SK-N-SH (cell line): ENCODE measurements around the gene KIF16B. TPM values are rescaled to one million over a fixed set of nuclear protein-coding genes. Genes with fewer than 3 reads are reported as not detected.

ENCODE experiments used
- CTCF ChIA-PET: fragments of 300-600, 350-600 bp; formaldehyde crosslinking; extraction: SDS; loops from one replicate; lab custom pipeline; 2021; lab: Yijun Ruan, JAX
- POLR2A ChIA-PET: fragments of 350-600 bp; sonication (Branson Sonifier 250); formaldehyde crosslinking; extraction: SDS; loops from one replicate; lab custom pipeline; 2020; ENCODE audit warnings: antibody characterized with exemption, inconsistent platforms; lab: Yijun Ruan, JAX
- DNase-seq: peaks from one replicate; pipeline ENCODE4 v3.0.0; 2012
- H2AFZ ChIP-seq: fragments of 200-600 bp; sonication (generic); 2 replicates; pipeline ENCODE4 v1.8.1; 2016; ENCODE audit warnings: antibody characterized with exemption, mild to moderate bottlenecking, low read depth
- H3F3A ChIP-seq: fragments of 200-600 bp; sonication (generic); replicated peaks from 2 replicates; pipeline ENCODE3; 2016; ENCODE audit warnings: antibody characterized with exemption, mild to moderate bottlenecking; ENCODE audit not compliant: insufficient read depth
- H3K27ac ChIP-seq, 2 experiments: fragments of 200-500 bp in 1 of 2; fragments of 200-600 bp in 1 of 2; sonication (Bioruptor generic) in 1 of 2; sonication (generic), shearing (Covaris generic) in 1 of 2; 2 replicates each; pipeline versions ENCODE4 v1.5.1 to v1.6.1; 2014 to 2016; ENCODE audit warnings: low read depth in 2 of 2, inconsistent platforms in 1 of 2, low read length in 1 of 2, mild to moderate bottlenecking in 1 of 2, mixed read lengths in 1 of 2
- H3K27me3 ChIP-seq: fragments of 200-600 bp; sonication (generic), shearing (Covaris generic); 2 replicates; pipeline ENCODE4 v1.6.1; 2016; ENCODE audit warnings: mixed run types; ENCODE audit not compliant: insufficient read depth
- H3K36me3 ChIP-seq, 2 experiments: fragments of 200-500 bp in 1 of 2; fragments of 200-600 bp in 1 of 2; sonication (Bioruptor generic) in 1 of 2; sonication (generic) in 1 of 2; replicated peaks in 1 of 2; 2 replicates each; pipeline versions ENCODE3 to v1.5.1; 2014 to 2016; ENCODE audit warnings: low read length in 1 of 2, mild to moderate bottlenecking in 1 of 2; ENCODE audit not compliant: insufficient read depth in 2 of 2, control insufficient read depth in 1 of 2
- H3K4me1 ChIP-seq, 2 experiments: fragments of 200-500 bp in 1 of 2; fragments of 200-600 bp in 1 of 2; sonication (Bioruptor generic) in 1 of 2; sonication (generic), shearing (Covaris generic) in 1 of 2; 2 replicates each; pipeline versions ENCODE4 v1.5.1 to v1.6.1; 2014 to 2016; ENCODE audit warnings: low read depth in 1 of 2, low read length in 1 of 2, mixed run types in 1 of 2; ENCODE audit not compliant: insufficient read depth in 2 of 2, control insufficient read depth in 1 of 2
- H3K4me2 ChIP-seq: fragments of 200-600 bp; sonication (generic), shearing (Covaris generic); 2 replicates; pipeline ENCODE4 v1.6.1; 2017; ENCODE audit warnings: mixed run types
- H3K4me3 ChIP-seq, 2 experiments: fragments of 200-500 bp in 1 of 2; fragments of 200-600 bp in 1 of 2; sonication (Bioruptor generic) in 1 of 2; sonication (generic), shearing (Covaris generic) in 1 of 2; 2 replicates each; pipeline versions ENCODE4 v1.5.1 to v1.8.1; 2014 to 2016; ENCODE audit warnings: low read depth in 2 of 2, inconsistent platforms in 1 of 2, low read length in 1 of 2, mild to moderate bottlenecking in 1 of 2, mixed read lengths in 1 of 2, moderate library complexity in 1 of 2
- H3K79me2 ChIP-seq: fragments of 200-600 bp; sonication (generic); 2 replicates; pipeline ENCODE4 v1.8.1; 2017; ENCODE audit warnings: mild to moderate bottlenecking; ENCODE audit not compliant: insufficient read depth
- H3K9ac ChIP-seq: fragments of 200-600 bp; sonication (generic); 2 replicates; pipeline ENCODE4 v1.6.1; 2017; ENCODE audit warnings: mixed run types
- H3K9me2 ChIP-seq: fragments of 200-600 bp; sonication (generic); 2 replicates; pipeline ENCODE4 v1.6.1; 2017; ENCODE audit warnings: mixed run types
- H3K9me3 ChIP-seq: fragments of 200-600 bp; sonication (generic); 2 replicates; pipeline ENCODE4 v1.6.1; 2017; ENCODE audit warnings: mixed run types, mild to moderate bottlenecking, moderate library complexity
- H4K20me1 ChIP-seq: fragments of 200-600 bp; sonication (generic); 2 replicates; pipeline ENCODE4 v1.6.1; 2017; ENCODE audit warnings: mild to moderate bottlenecking, mixed run types; ENCODE audit not compliant: insufficient read depth
- ELF1 ChIP-seq: IDR thresholded peaks from 2 replicates; pipeline ENCODE4 v1.4.0; 2012
- EZH2phosphoT487 ChIP-seq: fragments of 200-600 bp; sonication (generic); IDR thresholded peaks from 2 replicates; pipeline ENCODE4 v1.6.1; 2017; ENCODE audit warnings: low read depth, mixed run types, mild to moderate bottlenecking, antibody characterized with exemption, moderate library complexity, borderline replicate concordance
- IRF3 ChIP-seq: fragments of 150-350 bp; IDR thresholded peaks from 2 replicates; pipeline ENCODE4 v1.6.1; 2016; ENCODE audit warnings: mild to moderate bottlenecking, low read depth, low read length
- MAX ChIP-seq: IDR thresholded peaks from 2 replicates; pipeline ENCODE4 v1.4.0; 2012; ENCODE audit warnings: low read depth
- NFIC ChIP-seq: IDR thresholded peaks from 2 replicates; pipeline ENCODE4 v1.4.0; 2012; ENCODE audit warnings: borderline replicate concordance
- PBX3 ChIP-seq: IDR thresholded peaks from 2 replicates; pipeline ENCODE4; 2012
- RCOR1 ChIP-seq: fragments of 150-350 bp; IDR thresholded peaks from 2 replicates; pipeline ENCODE4 v1.6.1; 2017; ENCODE audit warnings: antibody characterized with exemption, low read length
- RFX5 ChIP-seq: IDR thresholded peaks from 2 replicates; pipeline ENCODE4 v1.6.1; 2012; ENCODE audit warnings: mild to moderate bottlenecking, improper control_type of control experiment, low read length
- RXRA ChIP-seq: IDR thresholded peaks from 2 replicates; pipeline ENCODE4 v1.4.0; 2012; ENCODE audit warnings: low read depth, mild to moderate bottlenecking, borderline replicate concordance
- SIN3A ChIP-seq: IDR thresholded peaks from 2 replicates; pipeline ENCODE4 v1.6.1; 2012; ENCODE audit warnings: low read depth, mild to moderate bottlenecking, low read length, moderate library complexity, borderline replicate concordance
- SMC3 ChIP-seq: IDR thresholded peaks from 2 replicates; pipeline ENCODE4 v1.6.1; 2012; ENCODE audit warnings: low read depth, low read length, improper control_type of control experiment
- TCF12 ChIP-seq: IDR thresholded peaks from 2 replicates; pipeline ENCODE4 v1.4.0; 2012
- USF2 ChIP-seq: fragments of 150-350 bp; IDR thresholded peaks from 2 replicates; pipeline ENCODE4 v1.6.1; 2017; ENCODE audit warnings: antibody characterized with exemption, low read length, low read depth, borderline replicate concordance
- ZBTB33 ChIP-seq: IDR thresholded peaks from 2 replicates; pipeline ENCODE4 v1.4.0; 2012; ENCODE audit warnings: low read depth, borderline replicate concordance
- WGBS: methylation state at CpG from one replicate; pipeline ENCODE4 v1.1.6; 2017; ENCODE audit warnings: low lambda C conversion rate; 5-methylcytosine and 5-hydroxymethylcytosine counted together
- polyA plus RNA-seq, 3 experiments: library from polyadenylated mRNA; depleted of rRNA; stranded (reverse); fragments of >200 nt; gene quantifications; 2 replicates each; pipeline ENCODE4 v1.2.3, GENCODE V29; 2012

Gene KIF16B
- polyA plus RNA-seq, 1 of the 3 experiments (the other 2 are of a cell fraction), result 3.3 TPM

DNA sequence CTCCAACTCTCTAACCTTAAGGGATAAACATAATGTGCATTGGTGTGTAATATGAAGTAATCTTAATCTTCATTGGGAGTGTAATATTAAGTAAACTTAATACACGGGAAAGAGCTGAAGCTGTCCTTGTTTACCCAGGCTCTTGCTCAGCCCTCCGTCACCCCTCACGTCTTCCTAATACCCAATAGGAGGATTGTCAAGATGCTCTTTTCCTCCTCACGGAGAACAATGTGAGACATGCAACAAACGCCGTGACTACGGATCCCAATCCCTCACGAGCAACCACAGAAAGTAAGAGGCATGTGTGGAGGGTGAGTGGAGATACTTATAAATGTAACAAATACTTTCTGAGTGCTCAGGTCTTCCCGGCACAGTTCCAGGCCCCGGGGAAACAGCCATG lies 11.0 kb downstream of the KIF16B start:
- no peaks in the 10 kb centered on the region for H3K9me3 ChIP-seq
- H2AFZ ChIP-seq, result no peak overlapping the region
- no peak overlapping the region for H3K27ac ChIP-seq
- no peaks in the 10 kb centered on the region for H3K9me2 ChIP-seq
- no peak for DNase-seq
- H4K20me1 ChIP-seq, result no peaks in the 10 kb centered on the region
- H3K4me3 ChIP-seq, result no peak overlapping the region
- POLR2A ChIA-PET, result no interaction called here
- H3F3A ChIP-seq, result peaks cover 8% of the 10 kb centered on the region
- TF ChIP-seq IRF3, result no peak
- TF ChIP-seq RFX5, result no peak
- TF ChIP-seq RCOR1, result no peak
- TF ChIP-seq TCF12, result no peak
- no peak for TF ChIP-seq PBX3
- TF ChIP-seq ZBTB33, result no peak
- TF ChIP-seq RXRA, result no peak
- TF ChIP-seq USF2, result no peak
- TF ChIP-seq SMC3, result no peak
- TF ChIP-seq ELF1, result no peak
- TF ChIP-seq MAX, result no peak
- TF ChIP-seq NFIC, result no peak
- TF ChIP-seq SIN3A, result no peak
- no peak for TF ChIP-seq EZH2phosphoT487
- WGBS, result 94% methylated on average over 10 of the region's 10 CpGs
- no peaks in the 10 kb centered on the region for H3K36me3 ChIP-seq
- CTCF ChIA-PET, result no interaction called here
- H3K4me1 ChIP-seq, result peaks cover 0 to 5% of the 10 kb centered on the region in 2 experiments; a peak in 1 of 4 replicates
- no peaks in the 10 kb centered on the region for H3K79me2 ChIP-seq
- H3K4me2 ChIP-seq, result no peak overlapping the region
- H3K9ac ChIP-seq, result no peak overlapping the region
- H3K27me3 ChIP-seq, result no peaks in the 10 kb centered on the region
